ENCODE results near the gene RNF141. TPM values are rescaled to one million over a fixed set of nuclear protein-coding genes. Genes with fewer than 3 reads are reported as not detected.

The RNF141 gene
- total RNA-seq, 1 donor from 2014 or later, result 50.0 TPM

DNA sequence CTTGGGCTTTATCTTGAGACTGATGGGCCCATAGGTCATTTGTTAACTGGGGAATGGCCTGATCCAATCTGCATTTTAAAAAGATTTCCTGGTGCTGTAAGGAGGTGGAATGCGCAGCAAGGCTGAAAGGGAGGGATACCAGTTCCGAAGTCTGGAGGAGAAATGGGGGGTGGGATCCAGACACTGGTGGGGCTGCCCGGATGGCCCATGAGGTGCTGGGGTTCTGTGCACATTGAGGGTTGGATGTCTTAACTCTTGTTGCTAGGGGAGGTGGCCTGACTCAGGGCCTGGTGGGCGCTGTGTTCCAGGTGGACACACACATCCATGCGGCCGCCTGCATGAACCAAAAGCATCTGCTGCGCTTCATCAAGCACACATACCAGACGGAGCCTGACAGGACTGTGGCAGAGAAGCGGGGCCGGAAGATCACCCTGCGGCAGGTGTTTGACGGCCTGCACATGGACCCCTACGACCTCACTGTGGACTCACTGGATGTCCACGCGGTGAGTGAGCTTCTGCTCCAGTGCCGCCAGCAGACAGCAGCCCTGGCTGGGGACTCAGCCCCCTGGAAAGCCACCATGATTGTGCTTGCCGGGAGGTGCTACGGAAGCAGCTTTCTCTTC lies 47.8 kb downstream of the RNF141 start:
- DNase-seq (no peak), ATAC-seq (no peak)
- peaks cover 18% of the 10 kb centered on the region for H3K36me3 ChIP-seq
- no peak overlapping the region for H3K4me3 ChIP-seq
- H3K27ac ChIP-seq, result no peak overlapping the region
- peaks cover 8% of the 10 kb centered on the region for H3K4me1 ChIP-seq
- TF ChIP-seq, protein P1, sequence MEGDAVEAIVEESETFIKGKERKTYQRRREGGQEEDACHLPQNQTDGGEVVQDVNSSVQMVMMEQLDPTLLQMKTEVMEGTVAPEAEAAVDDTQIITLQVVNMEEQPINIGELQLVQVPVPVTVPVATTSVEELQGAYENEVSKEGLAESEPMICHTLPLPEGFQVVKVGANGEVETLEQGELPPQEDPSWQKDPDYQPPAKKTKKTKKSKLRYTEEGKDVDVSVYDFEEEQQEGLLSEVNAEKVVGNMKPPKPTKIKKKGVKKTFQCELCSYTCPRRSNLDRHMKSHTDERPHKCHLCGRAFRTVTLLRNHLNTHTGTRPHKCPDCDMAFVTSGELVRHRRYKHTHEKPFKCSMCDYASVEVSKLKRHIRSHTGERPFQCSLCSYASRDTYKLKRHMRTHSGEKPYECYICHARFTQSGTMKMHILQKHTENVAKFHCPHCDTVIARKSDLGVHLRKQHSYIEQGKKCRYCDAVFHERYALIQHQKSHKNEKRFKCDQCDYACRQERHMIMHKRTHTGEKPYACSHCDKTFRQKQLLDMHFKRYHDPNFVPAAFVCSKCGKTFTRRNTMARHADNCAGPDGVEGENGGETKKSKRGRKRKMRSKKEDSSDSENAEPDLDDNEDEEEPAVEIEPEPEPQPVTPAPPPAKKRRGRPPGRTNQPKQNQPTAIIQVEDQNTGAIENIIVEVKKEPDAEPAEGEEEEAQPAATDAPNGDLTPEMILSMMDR (IDR thresholded peaks at IDR 0.05), result no peak
- intact Hi-C loops (cut with DNase I), result no loop called here
- H3K9me3 ChIP-seq, result no peaks in the 10 kb centered on the region
- H3K27me3 ChIP-seq, result no peaks in the 10 kb centered on the region

DNA sequence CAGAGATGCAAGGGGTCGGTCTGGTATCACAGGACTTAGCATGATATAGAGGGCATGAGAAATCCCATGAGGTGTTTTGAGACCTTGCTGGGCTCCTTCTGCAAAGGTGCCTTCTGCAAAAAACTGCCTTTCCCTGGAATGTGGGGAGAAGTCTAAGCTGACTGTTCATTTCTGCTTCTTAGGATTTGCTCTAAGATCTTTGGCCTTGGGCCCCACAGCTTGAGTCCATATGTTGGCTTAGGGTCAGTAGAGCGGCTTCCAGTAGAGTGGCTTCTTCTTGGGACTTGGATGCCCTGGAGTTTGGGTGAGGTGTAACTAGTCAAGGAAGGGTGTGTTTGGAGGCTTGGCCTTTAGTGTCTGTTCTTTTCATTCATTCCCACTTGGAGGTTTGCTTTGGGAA lies 48.9 kb downstream of the RNF141 start:
- intact Hi-C loops (cut with DNase I), result no loop called here

DNA sequence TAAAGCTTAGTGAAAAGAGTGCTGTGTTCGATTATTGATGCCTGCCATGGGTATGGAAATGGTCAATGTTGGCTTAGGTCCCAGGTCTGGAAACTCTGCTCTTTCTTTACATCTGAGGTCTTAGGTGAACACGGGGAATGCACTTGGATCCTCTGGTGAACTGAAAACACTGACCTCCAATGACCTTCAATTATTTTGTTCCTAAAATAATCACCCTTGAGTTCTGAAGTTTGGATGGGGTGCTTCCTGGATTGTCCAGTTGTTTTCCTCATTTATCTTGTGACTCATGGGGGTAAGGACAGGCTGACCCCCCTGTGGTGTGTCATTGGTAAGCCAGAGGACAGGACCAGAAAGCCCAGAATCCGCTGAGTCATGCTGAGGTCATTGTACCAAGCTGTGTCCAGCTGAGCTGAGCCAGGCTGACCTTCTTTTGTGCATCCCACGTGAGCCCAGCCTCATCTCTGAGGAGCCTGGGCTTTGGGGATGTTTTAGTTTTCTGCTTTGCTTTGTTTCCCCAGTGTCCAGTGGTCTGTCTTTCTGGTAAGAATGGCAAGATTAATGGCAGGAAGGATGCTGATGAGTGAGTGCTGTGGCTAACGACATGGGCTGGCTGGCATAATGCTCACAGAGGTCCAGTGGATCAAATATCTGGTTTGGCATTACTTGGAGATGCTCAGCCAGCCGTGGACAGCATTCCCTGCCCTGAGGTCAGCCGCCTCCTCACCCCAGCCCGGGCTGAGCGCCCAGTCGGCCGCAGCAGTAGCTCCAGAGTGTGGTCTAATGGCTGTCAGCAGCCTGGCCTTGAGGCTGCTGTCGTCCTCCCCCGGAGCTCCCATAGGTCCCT lies 50.4 kb downstream of the RNF141 start:
- no peak for DNase-seq
- intact Hi-C loops (cut with DNase I), result no loop called here
- ATAC-seq, result peak; percentile 59
- Histone ChIP-seq H3K9me3 (no peaks in the 10 kb centered on the region), H3K4me3 (no peak overlapping the region), H3K4me1 (peaks cover 8% of the 10 kb centered on the region), H3K27ac (peak overlapping the region; percentile 26), H3K36me3 (peaks cover 18% of the 10 kb centered on the region), H3K27me3 (no peaks in the 10 kb centered on the region)
- TF ChIP-seq, protein P1 (IDR thresholded peaks at IDR 0.05), result no peak

More for the DNA sequence above, 48.9 kb downstream of the RNF141 start:
- ATAC-seq, result no peak
- H3K4me3 ChIP-seq, result no peak overlapping the region
- no peaks in the 10 kb centered on the region for H3K9me3 ChIP-seq
- no peaks in the 10 kb centered on the region for H3K27me3 ChIP-seq
- TF ChIP-seq, protein P1 (IDR thresholded peaks at IDR 0.05), result no peak
- H3K36me3 ChIP-seq, result peaks cover 18% of the 10 kb centered on the region
- H3K27ac ChIP-seq, result no peak overlapping the region
- H3K4me1 ChIP-seq, result peaks cover 8% of the 10 kb centered on the region
- no peak for DNase-seq

DNA sequence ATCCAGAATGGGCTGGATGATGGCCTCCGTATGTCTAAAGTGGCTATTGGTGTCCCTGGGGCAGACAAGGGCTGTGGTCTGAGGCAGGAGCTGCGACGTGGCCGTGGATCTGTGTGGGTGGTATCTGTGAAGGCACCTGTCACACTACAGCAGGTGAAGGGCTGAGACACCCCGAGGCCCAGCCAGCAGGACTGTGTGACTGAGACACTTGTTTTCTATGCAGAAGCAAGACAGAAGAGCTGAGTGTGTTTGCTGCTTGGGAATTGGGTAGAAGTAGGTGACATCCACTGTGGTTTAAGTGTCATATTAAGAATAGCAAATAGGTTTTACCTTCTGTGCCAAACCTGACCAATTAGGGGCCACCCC lies 51.0 kb downstream of the RNF141 start:
- intact Hi-C loops (cut with DNase I), result no loop called here
- no peak overlapping the region for H3K4me3 ChIP-seq
- ATAC-seq (no peak), DNase-seq (peak; percentile 46)
- no peak overlapping the region for H3K27ac ChIP-seq
- H3K9me3 ChIP-seq, result no peaks in the 10 kb centered on the region
- no peaks in the 10 kb centered on the region for H3K27me3 ChIP-seq
- peaks cover 8% of the 10 kb centered on the region for H3K4me1 ChIP-seq
- peaks cover 12% of the 10 kb centered on the region for H3K36me3 ChIP-seq
- TF ChIP-seq, protein P1 (IDR thresholded peaks at IDR 0.05), result no peak

DNA sequence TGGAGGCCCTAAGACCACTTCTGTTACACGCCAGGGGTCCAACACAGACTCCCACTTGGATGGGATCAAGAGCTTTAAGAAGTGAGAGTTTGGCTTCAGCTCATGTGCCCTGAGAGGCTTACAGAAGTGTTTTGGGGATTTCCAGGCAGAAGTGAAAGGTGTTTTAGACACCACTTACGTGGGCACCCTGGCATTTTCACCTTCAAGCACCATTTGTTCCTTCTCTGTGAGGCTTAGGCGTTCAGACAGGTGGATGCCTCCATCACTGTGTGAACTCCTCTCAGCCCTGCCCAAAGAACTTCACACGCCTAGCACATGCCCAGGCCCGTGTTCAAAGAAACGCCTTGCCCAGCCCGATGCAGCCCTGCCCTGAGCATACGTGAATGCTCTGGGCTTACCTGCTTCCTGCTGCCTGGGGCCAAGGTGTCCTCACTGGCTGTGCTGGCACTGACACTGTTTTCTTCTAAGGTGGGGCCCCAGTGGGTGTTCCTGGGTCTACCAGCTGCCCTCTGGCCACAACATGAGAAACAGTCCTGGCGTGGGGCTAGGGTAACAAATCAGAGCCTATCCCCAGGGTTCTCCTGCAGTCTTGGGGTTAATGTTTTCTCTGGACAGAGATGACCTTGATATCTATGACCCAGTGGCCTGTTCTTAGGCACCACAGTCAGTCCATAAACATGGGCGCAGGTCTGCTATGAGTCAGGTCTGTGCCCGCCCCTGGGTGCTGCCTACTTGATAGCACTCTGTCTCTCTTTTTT lies 51.9 kb downstream of the RNF141 start:
- Histone ChIP-seq H3K27ac (peak overlapping the region; percentile 18), H3K36me3 (peaks cover 3% of the 10 kb centered on the region), H3K9me3 (no peaks in the 10 kb centered on the region), H3K4me3 (no peak overlapping the region), H3K4me1 (peaks cover 8% of the 10 kb centered on the region), H3K27me3 (no peaks in the 10 kb centered on the region)
- ATAC-seq (peak; percentile 51), DNase-seq (no peak)
- TF ChIP-seq, protein P1 (IDR thresholded peaks at IDR 0.05), result no peak
- intact Hi-C loops (cut with DNase I), result no loop called here

Measured in upper lobe of right lung (tissue), 1 donor.